Body of pancreas (tissue), 4 donors: ENCODE results near the gene CMIP. TPM values are rescaled to one million over a fixed set of nuclear protein-coding genes. Genes with fewer than 3 reads are reported as not detected.

ENCODE experiments used
- ATAC-seq: fragments of 150-250 bp; one replicate; pipeline ENCODE4 v1.9.1; 2016
- DNase-seq, 4 donors: peaks; one replicate each; pipeline ENCODE4 v3.0.0-alpha.2; 2019
- H3K27ac ChIP-seq, 4 donors: fragments of 200-600 bp; sonication (generic); 1 replicate in 3 of 4; 2 replicates in 1 of 4; pipeline versions ENCODE4 v1.5.1 to v1.6.1; 2016 to 2019; ENCODE audit warnings: mild to moderate bottlenecking in 1 of 4, mixed read lengths in 1 of 4, moderate library complexity in 1 of 4
- H3K27me3 ChIP-seq, 2 donors: fragments of 200-600 bp; sonication (generic); one replicate each; pipeline ENCODE4 v1.6.0; 2016; ENCODE audit warnings: mild to moderate bottlenecking in 1 of 2
- H3K36me3 ChIP-seq, 2 donors: fragments of 200-600 bp; sonication (generic); replicated peaks in 1 of 2; 2 replicates each; pipeline ENCODE4 v1.5.1; 2016; ENCODE audit warnings: low read depth in 2 of 2; ENCODE audit not compliant: insufficient read depth in 1 of 2
- H3K4me1 ChIP-seq: fragments of 200-600 bp; sonication (generic); one replicate; pipeline ENCODE4 v1.6.0; 2016
- H3K4me3 ChIP-seq, 2 donors: fragments of 200-600 bp; sonication (generic); 1 replicate in 1 of 2; 2 replicates in 1 of 2; pipeline ENCODE4 v1.5.1; 2016 to 2019
- H3K9me3 ChIP-seq, 3 donors: fragments of 200-600 bp; sonication (generic); 1 replicate in 2 of 3; 2 replicates in 1 of 3; pipeline ENCODE4 v1.5.1; 2016
- POLR2A ChIP-seq, 3 donors: fragments of 450-650 bp; IDR thresholded peaks; one replicate each; pipeline ENCODE4 v1.6.1; 2016; ENCODE audit warnings: antibody characterized with exemption in 3 of 3, mild to moderate bottlenecking in 2 of 3
- WGBS, 2 donors: methylation state at CpG; one replicate each; pipeline ENCODE4 v1.1.5; 2017; 5-methylcytosine and 5-hydroxymethylcytosine counted together
- intact Hi-C: fragments of 100-400 bp; cut with DNase I; formaldehyde crosslinking; loops from one replicate; pipeline ENCODE4 v1.15.1; 2023
- total RNA-seq, 2 donors: library from RNA; depleted of rRNA; stranded (reverse); fragments of >200 nt; gene quantifications; one replicate each; pipeline ENCODE4 v1.1.0, GENCODE V29; 2016
- TF ChIP-seq, protein P1 (sequence below), 7 experiments: fragments of 450-650 bp in 4 of 7; fragments of 200-600 bp in 3 of 7; sonication (generic) in 3 of 7; IDR thresholded peaks; one replicate each; pipeline ENCODE4 v1.5.1; 2016 to 2019; ENCODE audit warnings: antibody characterized with exemption in 7 of 7

Gene CMIP
- total RNA-seq, 2 donors from 2014 or later: 18.7 to 18.8 TPM

- no peaks in the 10 kb centered on the region for H3K9me3 ChIP-seq
- peaks cover 43% of the 10 kb centered on the region for H3K4me1 ChIP-seq
- intact Hi-C loops: no loop called here
- H3K36me3 ChIP-seq: no peaks in the 10 kb centered on the region
- 81 to 95% methylated on average over 4 of the region's 4 CpGs for WGBS, 2 donors
- H3K27ac ChIP-seq: no peak overlapping the region
- ATAC-seq: no peak
- H3K27me3 ChIP-seq: no peaks in the 10 kb centered on the region
- no peak for DNase-seq
- no peak overlapping the region for H3K4me3 ChIP-seq
- TF ChIP-seq POLR2A (IDR thresholded peaks at IDR 0.05): no peak
- TF ChIP-seq, protein P1, sequence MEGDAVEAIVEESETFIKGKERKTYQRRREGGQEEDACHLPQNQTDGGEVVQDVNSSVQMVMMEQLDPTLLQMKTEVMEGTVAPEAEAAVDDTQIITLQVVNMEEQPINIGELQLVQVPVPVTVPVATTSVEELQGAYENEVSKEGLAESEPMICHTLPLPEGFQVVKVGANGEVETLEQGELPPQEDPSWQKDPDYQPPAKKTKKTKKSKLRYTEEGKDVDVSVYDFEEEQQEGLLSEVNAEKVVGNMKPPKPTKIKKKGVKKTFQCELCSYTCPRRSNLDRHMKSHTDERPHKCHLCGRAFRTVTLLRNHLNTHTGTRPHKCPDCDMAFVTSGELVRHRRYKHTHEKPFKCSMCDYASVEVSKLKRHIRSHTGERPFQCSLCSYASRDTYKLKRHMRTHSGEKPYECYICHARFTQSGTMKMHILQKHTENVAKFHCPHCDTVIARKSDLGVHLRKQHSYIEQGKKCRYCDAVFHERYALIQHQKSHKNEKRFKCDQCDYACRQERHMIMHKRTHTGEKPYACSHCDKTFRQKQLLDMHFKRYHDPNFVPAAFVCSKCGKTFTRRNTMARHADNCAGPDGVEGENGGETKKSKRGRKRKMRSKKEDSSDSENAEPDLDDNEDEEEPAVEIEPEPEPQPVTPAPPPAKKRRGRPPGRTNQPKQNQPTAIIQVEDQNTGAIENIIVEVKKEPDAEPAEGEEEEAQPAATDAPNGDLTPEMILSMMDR (IDR thresholded peaks at IDR 0.05): no peak
Measured at GRCh38 chr16:81461243-81461642, 16.6 kb downstream of the CMIP start.

DNA sequence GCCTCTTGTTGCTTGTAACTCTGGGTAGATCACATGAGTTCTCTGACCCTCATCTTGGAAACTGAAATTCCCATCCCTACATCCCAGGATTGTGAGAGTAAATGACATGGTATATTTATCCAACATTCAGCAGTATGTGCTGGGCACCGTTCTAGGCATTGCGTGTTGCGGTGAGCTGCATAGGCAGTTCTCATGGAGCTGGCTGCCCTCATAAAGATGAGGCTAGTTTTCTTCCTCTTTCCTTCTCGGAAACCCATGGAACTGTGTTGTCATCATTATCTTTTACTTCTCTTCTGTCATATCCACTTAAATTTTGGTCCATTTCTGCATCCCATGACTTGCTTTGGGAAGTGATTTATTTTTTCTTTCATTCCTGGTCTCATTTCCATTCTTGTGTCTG lies 17.2 kb downstream of the CMIP start:
- ATAC-seq (no peak), DNase-seq (peak in 1 of 4 donors; percentile 47)

DNA sequence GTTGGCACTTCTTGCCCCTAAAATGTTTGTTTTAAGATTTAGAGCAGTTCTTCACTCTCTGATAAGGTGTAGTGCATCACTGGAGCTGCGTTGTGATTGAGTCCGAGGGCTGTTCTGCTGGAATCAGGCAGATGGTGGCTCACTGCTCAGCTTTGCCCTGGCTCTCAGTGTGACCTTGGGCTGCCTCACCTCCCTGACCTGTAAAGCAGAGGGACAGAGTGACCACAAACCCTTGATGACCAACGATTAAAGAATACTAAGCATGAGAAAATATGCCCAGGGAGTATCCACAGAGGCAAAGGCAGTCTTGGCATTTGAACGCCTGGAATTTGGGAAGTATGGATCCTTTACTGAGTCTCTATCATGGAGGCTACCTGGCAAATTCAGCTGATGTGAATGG lies 18.1 kb downstream of the CMIP start:
- ATAC-seq: no peak
- H3K27ac ChIP-seq: no peak overlapping the region
- no peaks in the 10 kb centered on the region for H3K9me3 ChIP-seq
- WGBS, 2 donors: 57% methylated on average over 4 of the region's 4 CpGs
- H3K27me3 ChIP-seq: no peaks in the 10 kb centered on the region
- no peak for DNase-seq
- no peaks in the 10 kb centered on the region for H3K36me3 ChIP-seq
- intact Hi-C loops: no loop called here
- H3K4me1 ChIP-seq: peaks cover 36% of the 10 kb centered on the region
- no peak for TF ChIP-seq POLR2A (IDR thresholded peaks at IDR 0.05)
- TF ChIP-seq, protein P1 (IDR thresholded peaks at IDR 0.05): no peak
- H3K4me3 ChIP-seq: no peak overlapping the region

More for the DNA sequence above, 17.2 kb downstream of the CMIP start:
- Histone ChIP-seq H3K4me1 (peaks cover 43% of the 10 kb centered on the region), H3K27me3 (no peaks in the 10 kb centered on the region), H3K36me3 (no peaks in the 10 kb centered on the region), H3K27ac (no peak overlapping the region), H3K4me3 (no peak overlapping the region), H3K9me3 (no peaks in the 10 kb centered on the region)
- intact Hi-C loops: no loop called here
- TF ChIP-seq, protein P1 (IDR thresholded peaks at IDR 0.05): no peak
- TF ChIP-seq POLR2A (IDR thresholded peaks at IDR 0.05): no peak
- 88 to 97% methylated on average over 4 of the region's 4 CpGs for WGBS, 2 donors

GRCh38 chr16:81463296-81463890 lies 18.8 kb downstream of the CMIP start:
- no peak overlapping the region for H3K27ac ChIP-seq
- TF ChIP-seq, protein P1 (IDR thresholded peaks at IDR 0.05): no peak

DNA sequence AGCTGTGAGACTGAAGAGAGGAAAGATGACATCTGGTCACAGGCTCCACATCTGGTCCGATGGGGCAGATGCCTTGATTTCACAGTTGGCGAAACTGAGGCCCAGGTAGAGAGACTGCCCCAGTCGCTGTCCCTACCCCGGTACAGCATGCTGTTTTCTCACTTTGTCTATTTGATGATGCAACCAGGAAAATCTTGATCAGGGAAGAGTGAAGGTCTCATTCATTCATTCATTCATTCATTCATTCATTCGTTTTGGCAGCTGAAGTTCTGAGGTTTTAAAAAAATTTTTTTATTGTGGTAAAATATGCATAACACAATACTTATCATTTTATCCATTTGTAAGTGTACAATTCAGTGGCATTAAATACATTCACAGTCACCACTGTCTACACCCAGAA lies 19.7 kb downstream of the CMIP start:
- 84 to 85% methylated on average over 5 of the region's 5 CpGs for WGBS, 2 donors
- intact Hi-C loops: no loop called here
- DNase-seq (no peak), ATAC-seq (no peak)
- Histone ChIP-seq H3K36me3 (no peaks in the 10 kb centered on the region), H3K4me3 (no peak overlapping the region), H3K4me1 (peaks cover 35% of the 10 kb centered on the region), H3K27me3 (no peaks in the 10 kb centered on the region), H3K9me3 (no peaks in the 10 kb centered on the region), H3K27ac (no peak overlapping the region)
- TF ChIP-seq POLR2A (IDR thresholded peaks at IDR 0.05): no peak
- TF ChIP-seq, protein P1 (IDR thresholded peaks at IDR 0.05): no peak

More at GRCh38 chr16:81463296-81463890, 18.8 kb downstream of the CMIP start:
- H3K27me3 ChIP-seq: no peaks in the 10 kb centered on the region
- H3K9me3 ChIP-seq: no peaks in the 10 kb centered on the region
- no peak for ATAC-seq
- H3K36me3 ChIP-seq: no peaks in the 10 kb centered on the region
- peaks cover 31% of the 10 kb centered on the region for H3K4me1 ChIP-seq
- intact Hi-C loops: no loop called here
- WGBS, 2 donors: 89 to 91% methylated on average over 16 of the region's 16 CpGs
- DNase-seq: no peak
- H3K4me3 ChIP-seq: no peak overlapping the region
